ENCODE results near the gene RANBP9. TPM values are rescaled to one million over a fixed set of nuclear protein-coding genes. Genes with fewer than 3 reads are reported as not detected.

Gene RANBP9
- total and polyA plus RNA-seq, 2 experiments from 2014 or later: 24.2 to 36.1 TPM

GRCh38 chr6:13591205-13591921 lies 120.3 kb downstream of the RANBP9 start:
- H3K36me3 ChIP-seq (replicated peaks; ENCODE audit: insufficient read depth, low read depth): no peaks in the 10 kb centered on the region
- H3K79me2 ChIP-seq: no peaks in the 10 kb centered on the region
- no peaks in the 10 kb centered on the region for H3K27me3 ChIP-seq
- H2AFZ ChIP-seq: no peak overlapping the region
- H3K4me2 ChIP-seq: no peak overlapping the region
- TF ChIP-seq CTCF (IDR thresholded peaks at IDR 0.05; ENCODE audit: poor library complexity): no peak
- TF ChIP-seq EZH2 (IDR thresholded peaks at IDR 0.05; ENCODE audit: borderline replicate concordance): no peak
- TF ChIP-seq EZH2phosphoT487 (IDR thresholded peaks at IDR 0.05; ENCODE audit: low read depth, severe bottlenecking, unreplicated experiment): no peak
- no peaks in the 10 kb centered on the region for H3K4me1 ChIP-seq (ENCODE audit: insufficient read depth)
- H4K20me1 ChIP-seq (ENCODE audit: insufficient read depth, poor library complexity, severe bottlenecking): no peaks in the 10 kb centered on the region
- H3K9me3 ChIP-seq (ENCODE audit: low read depth): no peaks in the 10 kb centered on the region
- H3K9me2 ChIP-seq (replicated peaks; ENCODE audit: insufficient read depth): no peaks in the 10 kb centered on the region
- no peak overlapping the region for H3K4me3 ChIP-seq
- H3K27ac ChIP-seq: no peak overlapping the region
- DNase-seq (ENCODE audit: low spot score): no peak
- WGBS (ENCODE audit: low lambda C conversion rate, missing lambda C conversion rate): 97% methylated on average over 14 of the region's 21 CpGs

- no peak overlapping the region for H3K4me2 ChIP-seq
- WGBS (ENCODE audit: low lambda C conversion rate, missing lambda C conversion rate): 87% methylated on average over 1 of the region's 1 CpG
- H2AFZ ChIP-seq: no peak overlapping the region
- no peak for TF ChIP-seq EZH2phosphoT487 (IDR thresholded peaks at IDR 0.05; ENCODE audit: low read depth, severe bottlenecking, unreplicated experiment)
- TF ChIP-seq EZH2 (IDR thresholded peaks at IDR 0.05; ENCODE audit: borderline replicate concordance): no peak
- no peak for TF ChIP-seq CTCF (IDR thresholded peaks at IDR 0.05; ENCODE audit: poor library complexity)
- no peak overlapping the region for H3K27ac ChIP-seq
- no peaks in the 10 kb centered on the region for H3K79me2 ChIP-seq
- no peaks in the 10 kb centered on the region for H3K36me3 ChIP-seq (replicated peaks; ENCODE audit: insufficient read depth, low read depth)
- no peak overlapping the region for H3K4me3 ChIP-seq
- DNase-seq (ENCODE audit: low spot score): no peak
- no peaks in the 10 kb centered on the region for H3K9me3 ChIP-seq (ENCODE audit: low read depth)
- no peaks in the 10 kb centered on the region for H4K20me1 ChIP-seq (ENCODE audit: insufficient read depth, poor library complexity, severe bottlenecking)
- no peaks in the 10 kb centered on the region for H3K4me1 ChIP-seq (ENCODE audit: insufficient read depth)
- no peaks in the 10 kb centered on the region for H3K9me2 ChIP-seq (replicated peaks; ENCODE audit: insufficient read depth)
- no peaks in the 10 kb centered on the region for H3K27me3 ChIP-seq
These were observed 121.0 kb downstream of the RANBP9 start for GRCh38 chr6:13590574-13591153.

- no peaks in the 10 kb centered on the region for H3K27me3 ChIP-seq
- no peak for DNase-seq (ENCODE audit: low spot score)
- no peaks in the 10 kb centered on the region for H4K20me1 ChIP-seq (ENCODE audit: insufficient read depth, poor library complexity, severe bottlenecking)
- H3K4me2 ChIP-seq: no peak overlapping the region
- no peaks in the 10 kb centered on the region for H3K4me1 ChIP-seq (ENCODE audit: insufficient read depth)
- H3K79me2 ChIP-seq: no peaks in the 10 kb centered on the region
- no peak overlapping the region for H3K4me3 ChIP-seq
- TF ChIP-seq CTCF (IDR thresholded peaks at IDR 0.05; ENCODE audit: poor library complexity): no peak
- TF ChIP-seq EZH2 (IDR thresholded peaks at IDR 0.05; ENCODE audit: borderline replicate concordance): no peak
- TF ChIP-seq EZH2phosphoT487 (IDR thresholded peaks at IDR 0.05; ENCODE audit: low read depth, severe bottlenecking, unreplicated experiment): no peak
- no peaks in the 10 kb centered on the region for H3K36me3 ChIP-seq (replicated peaks; ENCODE audit: insufficient read depth, low read depth)
- H2AFZ ChIP-seq: no peak overlapping the region
- no peaks in the 10 kb centered on the region for H3K9me2 ChIP-seq (replicated peaks; ENCODE audit: insufficient read depth)
- WGBS (ENCODE audit: low lambda C conversion rate, missing lambda C conversion rate): 93% methylated on average over 9 of the region's 9 CpGs
- H3K27ac ChIP-seq: no peak overlapping the region
- H3K9me3 ChIP-seq (ENCODE audit: low read depth): no peaks in the 10 kb centered on the region
These were observed 121.8 kb downstream of the RANBP9 start for GRCh38 chr6:13589801-13590200.

All from hepatocyte (in vitro differentiated cells).